CD4-positive, alpha-beta T cell treated with Interleukin-1 beta for 1 hour (primary cell): Measurements from ENCODE around the gene UBE2E3.

ENCODE experiments used
- DNase-seq, 2 donors: peaks; one replicate each; pipeline ENCODE4 v3.0.0-alpha.2; 2020 to 2022

UBE2E3 gene

GRCh38 chr2:180980106-180980942 is at the start of gene UBE2E3:
Gene UBE2E3, plus strand, starts transcription at chr2:180980605. Its CDS starts 1,438 bp downstream, at chr2:180982043.
- peak; percentile 82 to 83 for DNase-seq

DNA sequence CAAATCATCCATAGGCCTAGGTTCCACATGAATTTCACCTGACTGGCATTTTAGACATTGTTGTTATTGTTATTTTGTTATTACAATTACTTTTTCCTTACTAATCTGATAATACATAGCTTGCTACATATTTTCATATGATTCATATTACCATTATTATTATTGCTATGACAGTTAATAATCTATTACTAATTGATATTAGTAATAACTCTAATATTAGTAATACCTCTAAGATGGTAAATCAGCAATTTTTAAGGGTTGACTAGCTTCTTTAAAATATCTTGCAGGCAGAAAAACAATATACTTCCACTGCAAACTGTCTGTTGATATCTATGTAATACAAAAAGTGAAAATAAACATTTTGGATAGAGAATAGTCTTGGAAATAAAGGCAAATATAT is 48.6 kb upstream of the UBE2E3 start:
- DNase-seq: no peak

GRCh38 chr2:180933332-180933731 is 47.1 kb upstream of the UBE2E3 start:
- DNase-seq: no peak

- no peak for DNase-seq
Observed at GRCh38 chr2:180934911-180935310, 45.5 kb upstream of the UBE2E3 start.

GRCh38 chr2:180937480-180937879 is 42.9 kb upstream of the UBE2E3 start:
- DNase-seq: peak; percentile 6 to 48

DNA sequence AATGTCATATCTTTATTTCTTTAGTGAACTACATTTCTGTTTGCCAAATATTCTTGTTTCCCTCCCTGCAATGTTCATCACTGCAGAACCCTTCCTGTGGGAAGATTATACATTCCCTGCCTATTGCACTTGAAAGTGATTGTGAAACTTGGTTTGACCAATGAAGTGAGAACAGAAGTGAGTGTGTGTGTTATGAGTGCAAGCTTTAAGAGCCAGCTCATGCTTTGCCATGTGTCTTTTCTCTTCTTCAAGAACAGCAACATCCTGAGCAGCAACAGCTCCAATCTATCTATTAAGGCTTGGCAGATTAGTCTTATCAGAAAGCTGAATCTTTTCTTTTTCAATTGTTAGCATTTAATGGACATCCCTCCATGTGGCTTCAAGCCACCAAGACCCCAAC is 42.0 kb upstream of the UBE2E3 start:
- DNase-seq: no peak

GRCh38 chr2:180943275-180943674 is 37.1 kb upstream of the UBE2E3 start:
- no peak for DNase-seq

GRCh38 chr2:180944372-180944771 is 36.0 kb upstream of the UBE2E3 start:
- no peak for DNase-seq

- DNase-seq: no peak
Observed at GRCh38 chr2:180947208-180947689, 33.2 kb upstream of the UBE2E3 start.

DNA sequence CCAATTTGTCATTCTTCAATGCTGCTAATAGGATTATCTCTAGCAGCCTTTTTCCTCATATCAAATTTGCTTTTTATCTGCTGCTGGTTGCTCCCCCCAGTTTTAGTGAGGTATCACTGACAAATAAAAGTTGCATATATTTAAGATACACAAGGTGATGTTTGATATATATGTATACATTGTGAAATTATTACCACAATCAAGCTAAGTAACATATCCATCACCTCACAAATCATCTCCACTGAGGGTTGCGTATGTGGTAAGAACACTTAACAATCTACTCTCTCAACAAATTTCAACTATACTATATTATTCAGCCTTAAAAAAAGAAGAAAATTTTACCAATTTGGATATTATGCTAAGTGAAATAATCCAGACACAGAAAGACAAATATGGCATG is 30.5 kb upstream of the UBE2E3 start:
- no peak for DNase-seq

DNA sequence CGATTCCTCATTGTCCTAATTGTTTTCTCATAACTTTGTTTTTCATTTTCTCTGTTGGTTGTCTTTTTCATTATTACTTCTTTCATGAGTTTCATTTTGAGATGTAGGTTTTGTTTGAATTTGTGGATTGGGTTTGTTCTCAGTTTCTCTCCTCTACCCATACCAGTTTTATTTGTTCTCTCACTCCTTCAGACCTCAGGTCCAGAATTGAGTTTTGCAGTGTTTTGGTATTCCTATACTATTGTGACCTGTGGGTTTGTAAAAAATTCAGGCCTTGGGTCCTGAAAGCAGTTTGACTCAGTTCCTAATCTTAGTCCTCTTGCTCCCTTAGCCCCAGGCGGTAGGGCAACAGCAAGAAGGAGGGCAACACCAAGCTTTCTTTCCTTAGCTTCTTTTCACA is 28.3 kb upstream of the UBE2E3 start:
- no peak for DNase-seq

- DNase-seq: no peak
Observed at GRCh38 chr2:180952731-180953336, 27.6 kb upstream of the UBE2E3 start.

DNA sequence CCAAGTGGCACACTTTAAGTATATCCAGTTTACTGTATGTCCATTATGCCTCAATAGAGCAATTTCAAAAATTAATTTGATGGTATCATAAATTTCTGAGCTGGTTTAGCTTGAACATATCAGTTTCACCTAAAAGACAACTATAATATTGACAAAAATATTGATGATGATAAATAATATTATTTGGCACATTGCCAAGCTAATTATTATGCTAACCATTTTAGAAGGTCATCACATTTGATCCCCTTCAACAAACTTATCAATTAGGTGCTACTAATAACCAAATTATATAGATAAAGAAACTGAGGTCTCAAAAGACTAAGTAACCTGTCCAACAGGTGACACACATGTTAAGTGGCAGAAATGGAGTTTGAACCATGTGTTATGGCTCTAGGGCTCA is 26.9 kb upstream of the UBE2E3 start:
- no peak for DNase-seq

DNA sequence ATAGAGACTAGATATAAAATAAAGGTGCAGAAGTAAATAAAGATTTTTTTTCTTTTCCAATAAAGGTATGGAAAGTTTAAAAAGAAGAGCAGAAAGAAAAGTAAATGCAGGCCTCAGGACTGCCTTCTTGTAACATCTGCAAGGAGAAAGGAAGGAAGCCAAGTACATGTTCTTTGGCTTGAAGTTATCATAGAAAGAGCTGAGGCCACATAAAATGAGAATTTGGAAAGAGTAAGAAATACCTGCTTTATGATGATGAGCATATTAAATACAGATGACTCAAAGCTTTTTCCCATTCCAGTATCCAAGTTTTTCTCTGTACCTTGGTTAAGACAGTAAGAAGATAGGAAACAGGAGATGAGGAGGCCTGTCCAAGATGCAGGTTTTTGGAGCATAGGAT is 25.3 kb upstream of the UBE2E3 start:
- no peak for DNase-seq

DNA sequence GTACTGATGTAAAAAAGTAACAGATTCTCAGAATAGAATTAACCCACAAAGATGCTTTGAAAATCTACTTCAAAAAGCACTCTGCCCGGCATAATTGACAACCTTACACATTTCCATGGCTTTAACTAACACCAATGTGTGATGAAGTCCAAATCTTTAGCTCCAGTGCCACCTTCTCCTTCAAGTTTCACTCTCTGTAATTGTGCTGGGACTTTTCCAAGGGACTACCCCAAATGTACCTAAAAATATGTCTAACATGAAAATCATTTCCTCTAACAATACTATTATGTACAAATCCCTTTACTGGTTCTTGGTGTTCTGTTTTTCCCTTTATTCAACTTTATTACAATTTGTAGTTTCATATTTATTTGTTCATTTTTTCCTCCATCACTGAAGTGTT is 20.6 kb upstream of the UBE2E3 start:
- DNase-seq: no peak

- DNase-seq: no peak
Observed at GRCh38 chr2:180960982-180961381, 19.4 kb upstream of the UBE2E3 start.

GRCh38 chr2:180962727-180963314 is 17.6 kb upstream of the UBE2E3 start:
- DNase-seq: no peak

DNA sequence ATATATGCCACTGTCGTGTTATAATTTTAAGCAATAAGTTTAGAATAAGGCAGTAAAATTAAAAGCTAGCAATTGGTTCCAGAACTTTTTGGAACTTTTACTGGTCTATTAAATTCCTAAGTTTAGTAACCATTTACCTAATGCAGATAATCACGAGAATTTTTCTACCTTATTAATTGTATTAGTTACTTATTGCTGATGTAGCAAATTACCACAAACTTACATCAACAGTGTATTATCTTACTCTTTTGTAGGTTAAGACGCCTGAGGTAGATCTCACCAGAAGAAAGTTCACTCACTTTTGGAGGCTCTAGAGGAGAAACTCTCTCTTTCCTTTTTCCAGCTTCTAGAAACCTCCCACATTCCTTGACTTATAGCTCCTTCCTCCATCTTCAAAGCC is 14.0 kb upstream of the UBE2E3 start:
- DNase-seq: no peak

DNA sequence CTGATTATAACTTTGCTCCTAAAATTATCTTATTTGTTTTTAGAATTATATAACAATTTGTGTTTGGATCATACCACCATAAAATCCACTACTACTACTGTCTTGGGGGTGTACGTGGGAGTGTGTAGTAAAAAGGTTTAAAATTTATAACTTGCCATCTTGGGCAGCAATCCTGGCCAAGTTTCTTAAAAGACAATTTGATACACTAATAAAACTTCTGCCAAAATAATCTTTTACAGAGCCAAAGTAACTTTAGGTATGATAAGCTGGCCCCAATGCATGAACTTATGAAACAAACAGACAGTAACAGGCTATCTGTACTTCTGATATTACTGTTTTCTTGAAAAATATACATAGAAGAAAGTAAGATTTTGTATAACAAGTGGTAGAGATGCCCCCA is 11.3 kb upstream of the UBE2E3 start:
- no peak for DNase-seq

DNA sequence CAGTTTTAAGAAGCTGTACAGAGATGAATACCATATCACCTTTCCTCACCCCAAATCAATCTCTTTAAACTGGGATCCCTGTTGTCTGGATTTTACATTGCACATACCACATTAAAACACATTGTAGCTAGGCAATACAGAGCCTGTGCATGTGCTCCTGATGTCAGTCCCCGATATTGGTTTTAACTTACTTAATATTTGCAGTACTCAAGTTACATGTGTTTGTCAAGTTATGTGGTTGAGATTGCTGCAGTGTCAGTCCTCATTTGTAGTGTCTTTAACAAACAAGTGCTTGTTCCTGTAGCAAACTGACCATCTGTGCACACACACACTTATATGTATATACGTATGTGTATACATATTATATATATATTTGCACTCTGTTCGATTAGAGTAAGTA is 10.4 kb upstream of the UBE2E3 start:
- no peak for DNase-seq

GRCh38 chr2:180971811-180972210 is 8.6 kb upstream of the UBE2E3 start:
- no peak for DNase-seq

- no peak for DNase-seq
Observed at GRCh38 chr2:180975585-180975984, 4.8 kb upstream of the UBE2E3 start.

DNA sequence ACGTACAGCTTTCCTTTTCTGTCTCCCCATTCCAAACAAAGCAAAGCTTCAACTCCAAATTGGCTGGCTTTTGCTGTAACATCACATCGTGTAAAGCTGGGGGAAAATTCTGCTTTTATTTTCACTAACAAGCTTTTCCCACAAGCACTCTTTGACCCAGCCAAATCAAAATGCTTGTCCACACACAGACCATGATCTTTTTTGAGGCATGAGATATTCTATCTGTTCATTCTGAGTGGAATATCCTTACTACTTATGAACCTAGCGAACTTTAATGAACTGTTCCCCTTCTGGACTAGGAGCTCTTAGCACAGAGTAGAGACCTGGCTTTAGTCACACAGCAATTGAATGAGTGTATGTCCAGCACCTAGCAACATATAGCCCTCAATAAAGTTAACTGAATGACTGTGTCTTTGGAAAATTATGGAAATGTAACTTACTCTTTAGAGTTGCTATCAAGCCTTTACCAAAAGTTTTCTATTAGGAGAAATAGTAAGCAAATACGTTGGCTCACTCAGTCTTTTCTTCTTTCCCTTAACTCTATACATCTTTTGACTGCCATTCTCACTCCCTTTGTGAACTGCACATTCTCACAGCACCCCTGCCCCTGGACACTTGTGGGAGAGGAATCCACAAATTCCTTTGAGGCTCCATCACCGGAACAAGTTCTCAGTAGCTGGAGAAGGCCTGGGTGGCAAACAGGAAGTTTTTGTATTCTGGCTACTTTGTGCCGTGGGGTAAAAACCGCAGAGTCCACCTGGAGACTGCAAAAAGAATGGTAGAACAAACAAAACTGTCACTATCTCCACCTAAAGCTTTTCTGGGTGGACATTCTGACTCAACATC is 1.3 kb upstream of the UBE2E3 start:
- no peak for DNase-seq
